ENCODE measurements around the gene POR. TPM values are rescaled to one million over a fixed set of nuclear protein-coding genes. Genes with fewer than 3 reads are reported as not detected.

POR gene
- polyA plus RNA-seq, 1 of the 3 experiments (the other 2 are of a cell fraction), result 68.7 TPM

DNA sequence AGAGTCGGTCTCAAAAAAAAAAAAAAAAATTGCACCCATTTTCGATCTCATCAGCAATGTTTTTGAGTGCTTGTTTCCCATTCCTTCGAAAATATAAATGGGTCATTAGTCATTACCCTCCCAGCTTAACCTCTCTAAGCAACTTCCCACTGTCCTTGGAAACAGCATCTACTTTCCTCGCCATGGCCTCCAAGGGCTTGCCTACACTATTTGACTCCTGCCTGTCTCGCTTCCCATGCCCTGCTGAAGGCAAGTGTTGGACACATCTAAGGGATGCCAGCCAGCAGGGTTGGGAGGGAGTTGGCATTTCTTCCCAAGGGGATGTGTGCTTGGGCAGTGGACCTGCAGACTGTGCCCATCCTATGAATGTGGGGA is 48.9 kb upstream of the POR start (continued):
- no peak for TF ChIP-seq CHD2 (IDR thresholded peaks at IDR 0.05; ENCODE audit: low read length, partially characterized antibody)
- TF ChIP-seq GATA2 (CRISPR knock-in tag; IDR thresholded peaks at IDR 0.05), result no peak
- no peak for TF ChIP-seq POLR2AphosphoS5 (IDR thresholded peaks at IDR 0.05; ENCODE audit: low read depth, low read length)
- TF ChIP-seq MEF2A (IDR thresholded peaks at IDR 0.05; ENCODE audit: borderline replicate concordance, low read depth), result no peak
- TF ChIP-seq EZH2phosphoT487 (IDR thresholded peaks at IDR 0.05; ENCODE audit: borderline replicate concordance, low read depth), result no peak
- TF ChIP-seq FOXJ3 (CRISPR knock-in tag; IDR thresholded peaks at IDR 0.05), result no peak

DNA sequence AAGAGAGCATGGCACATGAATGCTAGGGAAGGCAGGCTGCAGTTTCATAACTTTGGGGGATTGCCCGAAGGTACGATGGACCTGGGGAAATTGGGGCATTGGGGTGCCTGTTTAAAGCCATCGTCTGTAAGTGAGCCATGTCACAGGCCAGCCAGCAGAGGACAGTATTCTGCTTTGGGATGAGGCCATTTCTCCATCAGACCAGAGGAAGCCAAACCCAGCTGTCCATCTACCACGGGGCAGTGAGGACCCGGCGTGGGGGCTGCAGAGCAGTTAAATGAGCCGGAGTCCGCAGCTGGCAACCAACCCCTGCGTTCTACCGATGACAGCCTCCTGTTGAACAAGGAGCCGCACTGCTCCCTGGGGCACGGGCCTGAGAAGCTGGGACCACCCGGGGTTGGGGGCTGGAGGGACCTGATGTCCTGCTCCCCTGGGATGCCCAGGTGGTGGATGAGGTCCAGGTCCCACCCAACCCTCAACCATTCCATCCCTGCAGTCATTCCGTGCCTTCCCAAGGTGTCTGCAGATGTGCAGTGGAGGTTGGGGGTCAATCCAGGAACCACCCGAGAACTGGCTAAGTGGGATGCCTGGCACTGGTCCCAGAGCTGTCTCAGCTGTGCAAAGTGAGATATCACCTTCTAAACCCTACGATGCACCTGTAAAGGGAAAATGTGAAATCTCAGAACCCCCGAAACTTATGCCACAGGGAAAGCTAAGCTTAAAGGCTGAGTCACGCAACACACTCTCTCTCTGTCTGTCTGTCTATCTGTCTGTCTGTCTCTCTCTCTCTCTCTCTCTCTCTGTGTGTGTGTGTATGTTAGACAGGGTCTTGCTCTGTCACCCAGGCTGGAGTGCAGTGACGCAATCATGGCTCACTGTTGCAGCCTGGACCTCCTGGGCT is 48.2 kb upstream of the POR start:
- Histone ChIP-seq H3K27me3 (ENCODE audit: insufficient read depth) (no peaks in the 10 kb centered on the region), H3K36me3 (replicated peaks in 1 of 2; ENCODE audit: control insufficient read depth in 1 of 2, insufficient read depth in 2 of 2, low read length in 1 of 2) (no peaks in the 10 kb centered on the region), H3K9me2 (no peaks in the 10 kb centered on the region), H3K79me2 (ENCODE audit: insufficient read depth) (no peaks in the 10 kb centered on the region), H3K9me3 (no peaks in the 10 kb centered on the region), H3K9ac (no peak overlapping the region), H3K27ac (ENCODE audit: low read depth in 2 of 2, low read length in 1 of 2) (no peak overlapping the region), H3K4me1 (ENCODE audit: control insufficient read depth in 1 of 2, insufficient read depth in 2 of 2, low read depth in 1 of 2, low read length in 1 of 2) (peaks cover 3 to 6% of the 10 kb centered on the region in 2 experiments; a peak in 1 of 4 replicates), H3K4me3 (ENCODE audit: low read depth in 2 of 2, low read length in 1 of 2) (no peak overlapping the region), H2AFZ (ENCODE audit: low read depth) (peak overlapping the region; percentile 32; the same call in 1 of the 2 replicates), H4K20me1 (ENCODE audit: insufficient read depth) (no peaks in the 10 kb centered on the region), H3F3A (replicated peaks; ENCODE audit: insufficient read depth) (peaks cover 2% of the 10 kb centered on the region), H3K4me2 (peak overlapping the region; percentile 46; the same call in 1 of the 2 replicates)
- peak; percentile 86 for DNase-seq
- ChIA-PET POLR2A (interaction anchor here (0.8 to 1.5 kb wide), 4 partner anchors 47 to 154 kb away, joined by 3 to 13 read pairs (median 4); no protein-coding TSS in a partner anchor), CTCF (interaction anchor here (0.5 to 9.0 kb wide), 57 partner anchors 8 to 396 kb away, joined by 3 to 305 read pairs (median 5); partner anchors contain the start of genes MDH2, POR, RHBDD2 and STYXL1)
- WGBS (ENCODE audit: low lambda C conversion rate), result 34% methylated on average over 13 of the region's 19 CpGs
- no peak for TF ChIP-seq GABPA (IDR thresholded peaks at IDR 0.05; ENCODE audit: low read depth)
- TF ChIP-seq ZBTB33 (IDR thresholded peaks at IDR 0.05; ENCODE audit: borderline replicate concordance, low read depth), result no peak
- TF ChIP-seq RXRA (IDR thresholded peaks at IDR 0.05; ENCODE audit: borderline replicate concordance, low read depth), result no peak
- TF ChIP-seq FOXM1 (IDR thresholded peaks at IDR 0.05; ENCODE audit: low read depth), result no peak
- no peak for TF ChIP-seq CHD2 (IDR thresholded peaks at IDR 0.05; ENCODE audit: low read length, partially characterized antibody)
- TF ChIP-seq POLR2AphosphoS5 (IDR thresholded peaks at IDR 0.05; ENCODE audit: low read depth, low read length), result no peak
- no peak for TF ChIP-seq NFIC (IDR thresholded peaks at IDR 0.05; ENCODE audit: borderline replicate concordance)
- no peak for TF ChIP-seq JUND (IDR thresholded peaks at IDR 0.05)
- TF ChIP-seq FOXJ3 (CRISPR knock-in tag; IDR thresholded peaks at IDR 0.05), result no peak
- no peak for TF ChIP-seq FOSL2 (IDR thresholded peaks at IDR 0.05; ENCODE audit: borderline replicate concordance, low read depth)
- no peak for TF ChIP-seq MXI1 (IDR thresholded peaks at IDR 0.05; ENCODE audit: low read depth, low read length)
- no peak for TF ChIP-seq GATA2 (CRISPR knock-in tag; IDR thresholded peaks at IDR 0.05)
- TF ChIP-seq, protein P1, sequence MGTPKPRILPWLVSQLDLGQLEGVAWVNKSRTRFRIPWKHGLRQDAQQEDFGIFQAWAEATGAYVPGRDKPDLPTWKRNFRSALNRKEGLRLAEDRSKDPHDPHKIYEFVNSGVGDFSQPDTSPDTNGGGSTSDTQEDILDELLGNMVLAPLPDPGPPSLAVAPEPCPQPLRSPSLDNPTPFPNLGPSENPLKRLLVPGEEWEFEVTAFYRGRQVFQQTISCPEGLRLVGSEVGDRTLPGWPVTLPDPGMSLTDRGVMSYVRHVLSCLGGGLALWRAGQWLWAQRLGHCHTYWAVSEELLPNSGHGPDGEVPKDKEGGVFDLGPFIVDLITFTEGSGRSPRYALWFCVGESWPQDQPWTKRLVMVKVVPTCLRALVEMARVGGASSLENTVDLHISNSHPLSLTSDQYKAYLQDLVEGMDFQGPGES (IDR thresholded peaks at IDR 0.05; ENCODE audit: low read depth, low read length), result no peak
- TF ChIP-seq, protein P2, sequence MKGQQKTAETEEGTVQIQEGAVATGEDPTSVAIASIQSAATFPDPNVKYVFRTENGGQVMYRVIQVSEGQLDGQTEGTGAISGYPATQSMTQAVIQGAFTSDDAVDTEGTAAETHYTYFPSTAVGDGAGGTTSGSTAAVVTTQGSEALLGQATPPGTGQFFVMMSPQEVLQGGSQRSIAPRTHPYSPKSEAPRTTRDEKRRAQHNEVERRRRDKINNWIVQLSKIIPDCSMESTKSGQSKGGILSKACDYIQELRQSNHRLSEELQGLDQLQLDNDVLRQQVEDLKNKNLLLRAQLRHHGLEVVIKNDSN (IDR thresholded peaks at IDR 0.05; ENCODE audit: borderline replicate concordance, low read depth), result no peak
- TF ChIP-seq, protein P3, sequence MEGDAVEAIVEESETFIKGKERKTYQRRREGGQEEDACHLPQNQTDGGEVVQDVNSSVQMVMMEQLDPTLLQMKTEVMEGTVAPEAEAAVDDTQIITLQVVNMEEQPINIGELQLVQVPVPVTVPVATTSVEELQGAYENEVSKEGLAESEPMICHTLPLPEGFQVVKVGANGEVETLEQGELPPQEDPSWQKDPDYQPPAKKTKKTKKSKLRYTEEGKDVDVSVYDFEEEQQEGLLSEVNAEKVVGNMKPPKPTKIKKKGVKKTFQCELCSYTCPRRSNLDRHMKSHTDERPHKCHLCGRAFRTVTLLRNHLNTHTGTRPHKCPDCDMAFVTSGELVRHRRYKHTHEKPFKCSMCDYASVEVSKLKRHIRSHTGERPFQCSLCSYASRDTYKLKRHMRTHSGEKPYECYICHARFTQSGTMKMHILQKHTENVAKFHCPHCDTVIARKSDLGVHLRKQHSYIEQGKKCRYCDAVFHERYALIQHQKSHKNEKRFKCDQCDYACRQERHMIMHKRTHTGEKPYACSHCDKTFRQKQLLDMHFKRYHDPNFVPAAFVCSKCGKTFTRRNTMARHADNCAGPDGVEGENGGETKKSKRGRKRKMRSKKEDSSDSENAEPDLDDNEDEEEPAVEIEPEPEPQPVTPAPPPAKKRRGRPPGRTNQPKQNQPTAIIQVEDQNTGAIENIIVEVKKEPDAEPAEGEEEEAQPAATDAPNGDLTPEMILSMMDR (IDR thresholded peaks at IDR 0.05), result peak; percentile 97
- peak; percentile 97 for TF ChIP-seq RAD21 (IDR thresholded peaks at IDR 0.05; ENCODE audit: low read length)
- no peak for TF ChIP-seq MEF2A (IDR thresholded peaks at IDR 0.05; ENCODE audit: borderline replicate concordance, low read depth)
- no peak for TF ChIP-seq YY1 (IDR thresholded peaks at IDR 0.05; ENCODE audit: low read depth)
- no peak for TF ChIP-seq TAF1 (IDR thresholded peaks at IDR 0.05; ENCODE audit: borderline replicate concordance, low read depth, low read length)
- TF ChIP-seq RFX5 (IDR thresholded peaks at IDR 0.05; ENCODE audit: low read length), result no peak
- peak; percentile 99 for TF ChIP-seq SMC3 (IDR thresholded peaks at IDR 0.05; ENCODE audit: low read depth, low read length)
- TF ChIP-seq USF2 (IDR thresholded peaks at IDR 0.05; ENCODE audit: borderline replicate concordance, low read depth, low read length), result no peak
